Fibroblast of the conjunctiva (primary cell): ENCODE measurements around the gene ZNF428.
"Not testable (repeated sequence)": the region's sequence is repeated elsewhere in the genome, so short reads cannot be mapped to it uniquely, and the experiment has no call there.

Experiments used
- DNase-seq: peaks from one replicate; pipeline ENCODE4 v3.0.0-alpha.2; 2010; ENCODE audit warnings: low read depth

The ZNF428 gene

GRCh38 chr19:43639519-43640423 is 20.3 kb upstream of the ZNF428 start, which contains the start of gene CADM4:
TSS of gene CADM4 (minus strand) at chr19:43639850. CDS start at chr19:43639790, 60 bp downstream.
- no peak for DNase-seq

DNA sequence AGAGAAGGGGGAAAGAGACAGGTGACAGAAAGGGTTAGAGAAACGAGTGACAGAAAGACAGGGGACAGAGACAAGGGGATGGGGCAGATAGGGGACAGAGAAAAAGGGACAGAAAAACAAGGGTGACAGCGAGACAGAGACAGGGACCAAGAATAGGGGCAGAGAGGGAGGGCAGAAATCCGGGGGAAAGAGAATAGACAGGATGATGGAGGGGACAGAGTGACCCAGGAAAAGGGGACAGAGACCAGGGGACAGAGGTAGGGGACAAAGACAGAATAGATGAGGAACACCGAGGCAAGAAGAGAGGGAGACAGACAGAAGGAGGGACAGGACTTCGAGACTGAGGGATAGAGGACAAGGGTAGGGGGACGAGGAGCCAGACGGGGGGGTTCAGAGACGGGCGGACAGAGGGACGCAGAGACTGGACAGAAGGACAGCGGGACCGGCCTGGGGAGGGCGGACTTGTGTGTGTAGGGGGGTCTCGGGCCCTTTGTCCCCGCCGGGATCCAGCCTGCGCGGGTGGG is 19.6 kb upstream of the ZNF428 start:
- no peak for DNase-seq

- DNase-seq = no peak
Measured at GRCh38 chr19:43638214-43638994, 19.0 kb upstream of the ZNF428 start.

- no peak for DNase-seq
Measured at GRCh38 chr19:43636121-43636683, 16.8 kb upstream of the ZNF428 start.

GRCh38 chr19:43635561-43635940 is 16.1 kb upstream of the ZNF428 start:
- DNase-seq = not testable (repeated sequence)

DNA sequence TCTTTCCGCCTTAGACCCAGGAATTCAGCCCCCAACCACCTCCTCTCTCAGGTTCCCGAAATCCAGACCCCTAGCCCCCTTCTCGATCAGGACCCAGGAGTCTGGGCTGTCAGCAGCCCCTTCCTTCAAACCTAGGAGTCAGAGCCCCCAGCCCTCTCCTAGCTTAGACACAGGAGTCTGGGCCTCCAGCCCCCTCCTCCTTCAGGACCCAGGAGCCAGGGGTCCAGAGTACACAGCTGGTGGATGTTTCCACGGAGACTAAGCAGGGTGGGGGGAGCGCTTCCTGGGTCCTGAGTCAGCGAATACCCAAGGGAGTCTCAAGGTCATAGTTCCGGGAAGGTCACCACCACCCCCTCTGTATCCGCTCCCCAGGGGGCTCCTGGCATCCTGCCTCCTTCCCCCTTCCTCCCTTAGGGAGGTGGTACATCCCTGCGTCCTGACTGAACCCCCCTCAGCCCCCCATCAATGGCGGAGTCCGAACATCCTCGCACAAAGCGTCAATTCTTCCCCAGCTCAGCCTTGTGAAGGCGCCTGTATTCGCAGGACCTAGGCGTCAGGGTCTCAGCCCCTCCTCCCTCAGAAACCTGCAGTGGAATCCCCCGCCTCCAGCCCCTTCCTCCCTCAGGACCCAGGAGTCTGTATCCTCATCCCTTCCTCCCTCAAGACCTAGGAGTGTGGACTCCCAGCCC is 15.6 kb upstream of the ZNF428 start:
- no peak for DNase-seq

DNA sequence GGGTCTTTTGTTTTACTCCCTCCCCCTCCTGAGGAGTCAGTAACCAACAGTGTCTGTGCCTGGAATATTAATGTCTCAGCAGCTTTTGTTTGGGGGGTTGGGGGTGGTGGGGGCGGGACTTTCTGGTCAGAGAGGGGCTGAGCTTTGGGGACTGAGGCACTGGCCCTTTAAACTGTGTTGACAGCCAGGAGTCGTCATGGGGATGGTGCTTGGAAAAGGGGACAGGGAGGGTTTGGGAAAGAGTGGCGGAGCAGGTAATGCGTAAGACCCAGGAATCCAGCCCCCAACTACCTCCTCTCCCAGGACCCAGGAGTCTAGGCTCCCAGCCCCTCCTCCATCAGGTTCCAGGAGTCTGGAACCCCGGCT is 15.1 kb upstream of the ZNF428 start:
- no peak for DNase-seq

DNA sequence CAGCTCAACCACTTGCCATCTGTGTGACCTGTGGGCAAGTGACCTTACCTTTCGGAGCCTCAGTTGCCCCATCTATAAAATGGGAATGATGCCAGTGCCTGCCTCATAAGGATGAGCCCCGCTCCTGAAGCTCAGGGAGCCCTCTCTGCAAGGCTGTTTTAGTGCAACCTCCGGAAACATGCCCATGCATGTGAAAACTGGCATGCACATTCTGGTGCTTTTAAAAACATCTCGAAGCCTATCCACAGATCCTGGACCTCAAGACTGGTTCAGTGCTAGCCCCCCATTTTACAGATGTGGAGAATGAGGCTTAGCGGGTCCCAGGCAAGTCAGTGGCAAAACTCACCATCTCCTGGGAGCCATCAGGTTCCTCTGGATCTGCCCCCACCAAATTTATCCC is 14.6 kb upstream of the ZNF428 start:
- DNase-seq = no peak

- no peak for DNase-seq
Measured at GRCh38 chr19:43633520-43633919, 14.1 kb upstream of the ZNF428 start.

DNA sequence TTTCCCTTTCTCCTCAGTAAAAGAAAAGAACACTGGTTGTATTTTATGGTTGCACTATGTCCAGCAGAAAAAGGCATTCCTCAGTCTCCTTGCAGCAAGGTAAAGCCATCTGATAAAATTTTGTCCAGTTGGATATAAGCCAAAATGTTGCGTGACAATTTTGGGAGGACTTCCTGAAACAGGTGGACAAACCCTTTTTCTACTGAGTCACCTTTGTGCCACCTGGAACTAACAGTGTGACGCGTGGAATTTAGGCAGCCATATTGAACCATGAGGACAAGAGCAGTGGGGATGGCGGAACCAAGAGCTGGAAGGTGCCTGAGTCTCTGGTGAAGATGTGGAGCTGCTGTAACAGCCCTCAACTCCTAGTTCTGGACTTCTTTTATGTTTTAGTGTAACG is 12.1 kb upstream of the ZNF428 start:
- DNase-seq = no peak

DNA sequence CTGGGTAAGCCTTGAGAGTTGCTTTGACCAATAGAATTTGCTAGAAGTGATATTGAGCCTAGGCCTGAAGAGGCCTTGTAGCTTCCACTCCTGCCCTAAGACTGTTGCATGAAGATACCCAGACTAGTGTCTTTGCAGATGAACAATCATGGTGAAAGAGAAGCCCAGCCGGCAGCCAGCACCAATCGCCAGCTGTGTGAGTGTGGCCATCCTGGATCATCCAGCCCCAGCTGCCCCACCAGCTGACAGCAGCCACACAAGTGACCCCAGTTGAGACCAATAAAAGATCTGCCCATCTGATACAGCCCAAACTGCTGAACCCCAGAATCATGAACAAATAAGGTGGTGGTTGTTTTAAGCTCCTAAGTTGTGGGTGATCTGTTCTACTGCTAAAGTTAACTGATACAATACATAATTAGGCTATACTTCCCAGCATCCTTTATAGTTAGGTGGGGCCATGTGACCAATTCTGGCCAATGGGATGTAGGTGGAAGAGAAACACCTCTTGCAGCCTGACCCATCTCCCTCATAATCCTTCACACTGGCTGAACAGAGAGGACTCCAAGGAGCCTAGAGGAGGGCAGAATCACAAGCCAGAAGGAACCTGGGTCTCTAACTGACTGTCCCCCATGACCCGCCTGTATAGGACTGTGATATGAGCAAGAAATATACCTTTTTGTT is 9.4 kb upstream of the ZNF428 start:
- DNase-seq = no peak

DNA sequence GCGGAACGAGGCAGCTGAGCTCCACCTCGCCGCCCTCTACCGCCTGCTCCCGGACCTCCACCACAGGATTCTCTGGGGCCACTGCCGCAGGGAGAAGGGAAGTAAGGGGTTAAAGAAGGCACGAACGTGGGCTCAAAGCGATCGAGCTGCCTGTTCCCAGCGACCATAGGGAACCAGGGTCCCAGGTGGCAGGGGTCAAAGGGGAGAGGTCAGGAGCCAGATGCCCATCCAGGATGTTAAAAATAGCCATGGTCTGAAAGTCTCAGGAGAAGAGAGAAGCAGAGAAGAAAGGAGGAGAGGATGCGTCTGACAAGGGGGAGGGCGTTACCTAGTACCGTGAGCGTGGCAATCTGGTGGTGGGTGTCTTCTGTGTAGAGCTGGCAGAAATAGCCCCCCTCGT is 7.4 kb upstream of the ZNF428 start:
- no peak for DNase-seq

DNA sequence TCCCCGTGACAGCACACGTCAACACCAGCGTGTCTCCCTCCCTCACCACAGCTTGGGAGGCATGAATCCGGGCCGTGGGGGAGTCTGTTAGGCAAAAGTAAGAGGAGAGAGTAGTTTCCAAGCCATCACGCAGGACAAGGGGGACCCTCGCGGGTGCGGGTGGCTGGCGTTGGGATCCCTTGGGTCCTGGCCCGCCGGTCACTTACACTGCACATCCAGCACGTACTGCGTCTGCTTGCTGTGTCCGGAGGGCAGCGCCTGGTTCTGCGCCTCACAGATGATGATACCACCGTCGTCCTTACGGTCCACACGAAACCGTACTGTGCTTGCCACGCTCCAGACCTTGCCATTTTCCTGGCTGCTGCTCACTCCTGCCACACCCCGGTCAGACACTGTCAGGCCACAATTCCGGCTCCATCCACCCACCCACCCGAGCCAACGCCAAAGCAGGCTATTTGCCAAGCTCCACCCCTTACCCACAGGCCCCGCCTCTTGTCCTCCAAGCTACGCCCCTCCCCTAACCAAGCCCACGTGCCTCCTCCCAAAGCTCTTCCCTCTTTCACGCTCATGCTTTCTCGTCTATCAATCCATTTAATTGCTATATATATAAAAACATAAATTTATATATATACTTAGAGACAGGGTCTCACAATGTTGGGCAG is 6.6 kb upstream of the ZNF428 start:
- DNase-seq = no peak

DNA sequence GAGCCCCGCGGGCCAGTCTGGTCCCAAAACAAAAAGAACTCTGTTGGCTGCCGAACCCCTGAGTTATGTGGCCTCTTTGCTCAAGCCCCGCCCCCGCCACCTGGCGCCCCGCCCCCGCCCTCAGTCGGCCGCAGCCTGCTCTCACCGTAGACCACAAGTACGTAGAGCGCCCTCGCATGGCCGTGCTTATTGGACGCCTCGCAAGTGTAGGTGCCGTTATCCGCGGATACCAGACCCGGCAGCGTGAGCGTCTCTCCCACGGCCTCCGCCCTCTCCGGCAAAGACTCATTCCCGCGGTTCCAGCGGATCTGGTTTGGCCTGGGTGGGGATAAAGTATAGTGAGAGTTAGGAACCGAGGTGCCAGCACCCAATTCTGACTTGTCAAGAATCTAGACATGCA is 5.5 kb upstream of the ZNF428 start:
- no peak for DNase-seq

DNA sequence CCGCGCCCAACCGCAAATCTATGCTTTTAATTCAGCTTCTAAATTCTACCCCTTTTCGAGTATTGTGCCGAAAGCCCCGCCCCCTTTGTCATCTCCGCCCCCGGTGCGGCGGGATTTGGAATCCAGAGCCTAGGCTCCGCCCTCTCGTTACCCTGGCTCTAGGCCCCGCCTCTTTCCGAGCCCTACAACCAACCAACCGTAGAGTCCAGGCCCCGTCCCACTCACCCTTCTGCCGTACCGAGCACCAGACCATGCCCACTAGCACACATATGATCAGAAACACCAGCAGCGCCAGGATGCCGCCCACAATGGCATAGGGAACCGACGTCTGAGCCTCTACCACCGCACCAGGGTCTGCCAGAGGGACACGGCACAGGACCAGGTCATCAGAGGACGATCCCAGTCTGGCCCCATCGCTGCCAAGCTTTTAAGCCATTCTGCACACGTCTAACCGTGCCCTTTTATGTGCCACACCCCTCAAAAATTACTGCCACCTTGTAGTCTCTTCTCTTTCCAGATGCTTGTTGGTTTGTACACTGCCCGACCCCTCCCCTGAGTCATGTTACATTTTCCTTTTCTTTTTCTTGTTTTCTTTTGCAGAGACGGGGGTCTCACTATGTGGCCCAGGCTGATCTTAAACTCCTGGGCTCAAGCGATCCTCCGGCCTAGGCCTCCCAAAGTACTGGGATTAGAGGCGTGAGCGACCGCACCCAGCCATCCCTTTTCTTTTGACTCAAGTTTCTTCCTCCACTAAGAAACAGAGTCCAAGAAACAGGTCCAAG is 4.7 kb upstream of the ZNF428 start:
- no peak for DNase-seq

DNA sequence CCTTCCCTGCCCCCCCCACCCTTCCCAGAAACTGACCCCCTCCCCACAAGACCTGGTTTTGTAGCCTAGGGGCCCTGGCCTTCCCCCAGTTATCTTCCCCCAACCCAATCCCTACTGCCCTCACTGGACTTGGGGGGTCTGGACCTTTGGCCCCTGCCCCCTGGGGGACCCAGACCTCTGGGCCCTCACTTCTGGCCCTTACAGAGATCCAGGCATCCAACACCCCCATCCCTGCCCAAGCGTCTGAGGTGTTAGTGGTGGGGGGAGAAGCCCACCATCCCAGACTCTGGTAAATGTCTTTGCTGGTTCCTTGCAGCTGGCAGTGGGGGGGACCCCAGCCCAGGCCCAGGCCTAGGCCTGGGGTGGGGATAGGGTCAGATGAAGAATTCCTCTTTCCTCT is 3.5 kb upstream of the ZNF428 start:
- DNase-seq = no peak

DNA sequence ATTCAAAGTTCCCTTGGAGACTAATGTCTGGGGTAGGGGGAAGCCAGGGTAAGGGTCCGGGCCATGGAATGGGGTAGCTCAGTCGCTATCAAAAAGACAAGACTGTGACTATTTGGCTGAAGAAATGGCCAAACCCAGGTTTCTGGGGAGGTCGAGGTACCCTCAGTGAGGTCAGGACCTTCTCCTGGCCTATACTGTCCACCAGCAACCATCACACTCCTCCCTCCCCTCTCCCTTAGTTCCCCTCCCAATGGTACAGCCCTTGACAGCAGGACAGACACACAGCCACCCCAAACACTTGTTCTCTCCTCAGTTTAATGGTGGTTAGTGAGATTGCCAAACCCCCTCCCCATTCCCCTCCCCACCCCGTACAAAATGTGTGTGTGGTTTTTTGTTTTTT is 2.6 kb upstream of the ZNF428 start:
- DNase-seq = no peak

DNA sequence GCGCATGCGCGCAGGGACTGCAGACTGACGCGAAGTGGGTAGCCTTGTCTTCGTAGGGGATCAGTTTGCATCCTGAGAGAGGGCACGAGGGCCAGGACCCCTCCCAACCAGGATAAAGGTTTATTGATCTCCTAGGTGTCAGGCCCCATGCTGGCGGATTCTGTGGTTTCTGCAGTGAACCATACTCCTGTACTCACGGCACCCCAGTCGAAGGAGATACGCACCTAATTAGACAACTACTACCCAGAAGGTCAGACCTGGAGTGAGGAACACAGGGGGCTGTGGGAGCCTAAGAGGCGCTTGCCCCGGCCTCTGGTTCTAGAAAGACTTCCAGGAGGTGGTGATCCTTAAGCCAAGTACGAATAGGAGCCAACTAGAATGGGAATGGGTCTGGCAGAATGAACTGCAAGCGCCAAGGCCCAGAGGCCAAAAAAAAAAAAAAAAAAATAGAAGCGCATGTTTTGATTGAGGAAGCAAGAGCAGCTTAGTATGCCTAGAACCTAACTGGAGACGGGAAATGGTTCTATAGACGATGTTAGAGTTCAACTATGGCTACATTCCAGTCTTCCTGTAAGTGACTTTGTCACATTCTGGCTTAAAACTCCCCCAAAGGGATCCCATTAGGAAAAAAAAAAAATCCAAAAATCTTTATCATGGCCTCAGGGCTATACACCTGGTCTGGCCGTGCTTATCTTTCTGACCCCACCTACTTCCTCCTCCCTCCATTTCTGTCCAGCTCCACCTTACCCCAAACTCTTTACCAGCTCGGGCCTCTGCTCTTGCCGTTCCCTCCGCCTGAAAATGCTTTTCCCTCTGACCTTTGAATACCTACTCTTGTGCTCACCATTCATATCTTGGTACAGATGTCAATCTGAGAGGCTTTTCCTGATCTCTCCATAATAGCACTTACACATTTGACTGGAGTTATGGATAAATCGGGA is 902 bp upstream of the ZNF428 start:
- no peak for DNase-seq

- no peak for DNase-seq
Measured at GRCh38 chr19:43618921-43619261, 538 bp downstream of the ZNF428 start.
